Measurements from ENCODE around the gene SYNJ1. TPM values are rescaled to one million over a fixed set of nuclear protein-coding genes. Genes with fewer than 3 reads are reported as not detected.

Gene SYNJ1
- total RNA-seq, 1 donor from 2014 or later = 4.1 TPM

DNA sequence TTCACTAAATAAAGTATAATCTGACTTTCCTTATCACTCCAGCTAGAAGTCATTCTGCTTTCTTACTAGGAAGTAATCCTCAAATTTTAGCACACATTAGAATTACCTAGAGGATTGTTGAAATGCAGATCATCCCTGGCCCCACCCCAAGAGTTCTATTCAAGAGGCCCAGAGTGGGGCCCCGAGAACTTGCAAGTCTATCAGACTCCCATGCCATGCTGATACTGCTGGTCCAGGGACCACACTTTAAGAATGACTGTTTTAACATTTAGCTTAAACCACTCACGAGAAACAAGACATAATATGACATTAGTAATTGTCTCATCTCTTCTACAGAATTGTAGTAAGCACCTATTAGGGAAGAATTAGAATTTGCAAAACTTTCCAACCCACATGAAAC, 7.7 kb upstream of the SYNJ1 start:
- no peaks in the 10 kb centered on the region for H3K27me3 ChIP-seq
- Mint-ChIP-seq H3K36me3 (peaks cover 16% of the 10 kb centered on the region), H3K4me3 (no peak overlapping the region), H3K27ac (no peak overlapping the region), H3K9me3 (no peaks in the 10 kb centered on the region), H3K4me1 (peaks cover 4% of the 10 kb centered on the region), H3K27me3 (ENCODE audit: insufficient read depth, low read depth) (peaks cover 3% of the 10 kb centered on the region)
- H3K4me1 ChIP-seq = no peaks in the 10 kb centered on the region
- H3F3A ChIP-seq (ENCODE audit: low read depth) = peaks cover 21% of the 10 kb centered on the region
- H3K9ac ChIP-seq = no peak overlapping the region
- no peak for DNase-seq (ENCODE audit: low spot score)
- H3K9me3 ChIP-seq (ENCODE audit: low read depth) = no peaks in the 10 kb centered on the region
- no peak for TF ChIP-seq EZH2 (IDR thresholded peaks at IDR 0.05)
- TF ChIP-seq EZH2phosphoT487 (IDR thresholded peaks at IDR 0.05) = no peak
- TF ChIP-seq, protein P1, sequence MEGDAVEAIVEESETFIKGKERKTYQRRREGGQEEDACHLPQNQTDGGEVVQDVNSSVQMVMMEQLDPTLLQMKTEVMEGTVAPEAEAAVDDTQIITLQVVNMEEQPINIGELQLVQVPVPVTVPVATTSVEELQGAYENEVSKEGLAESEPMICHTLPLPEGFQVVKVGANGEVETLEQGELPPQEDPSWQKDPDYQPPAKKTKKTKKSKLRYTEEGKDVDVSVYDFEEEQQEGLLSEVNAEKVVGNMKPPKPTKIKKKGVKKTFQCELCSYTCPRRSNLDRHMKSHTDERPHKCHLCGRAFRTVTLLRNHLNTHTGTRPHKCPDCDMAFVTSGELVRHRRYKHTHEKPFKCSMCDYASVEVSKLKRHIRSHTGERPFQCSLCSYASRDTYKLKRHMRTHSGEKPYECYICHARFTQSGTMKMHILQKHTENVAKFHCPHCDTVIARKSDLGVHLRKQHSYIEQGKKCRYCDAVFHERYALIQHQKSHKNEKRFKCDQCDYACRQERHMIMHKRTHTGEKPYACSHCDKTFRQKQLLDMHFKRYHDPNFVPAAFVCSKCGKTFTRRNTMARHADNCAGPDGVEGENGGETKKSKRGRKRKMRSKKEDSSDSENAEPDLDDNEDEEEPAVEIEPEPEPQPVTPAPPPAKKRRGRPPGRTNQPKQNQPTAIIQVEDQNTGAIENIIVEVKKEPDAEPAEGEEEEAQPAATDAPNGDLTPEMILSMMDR (IDR thresholded peaks at IDR 0.05) = no peak
- H4K20me1 ChIP-seq (ENCODE audit: low read depth) = peaks cover 29% of the 10 kb centered on the region
- H2AFZ ChIP-seq (replicated peaks) = no peak overlapping the region
- H3K79me2 ChIP-seq (ENCODE audit: low read depth) = no peaks in the 10 kb centered on the region
- no peak overlapping the region for H3K4me2 ChIP-seq
- H3K36me3 ChIP-seq = peaks cover 29% of the 10 kb centered on the region
- no peak overlapping the region for H3K27ac ChIP-seq
- no peak overlapping the region for H3K4me3 ChIP-seq

DNA sequence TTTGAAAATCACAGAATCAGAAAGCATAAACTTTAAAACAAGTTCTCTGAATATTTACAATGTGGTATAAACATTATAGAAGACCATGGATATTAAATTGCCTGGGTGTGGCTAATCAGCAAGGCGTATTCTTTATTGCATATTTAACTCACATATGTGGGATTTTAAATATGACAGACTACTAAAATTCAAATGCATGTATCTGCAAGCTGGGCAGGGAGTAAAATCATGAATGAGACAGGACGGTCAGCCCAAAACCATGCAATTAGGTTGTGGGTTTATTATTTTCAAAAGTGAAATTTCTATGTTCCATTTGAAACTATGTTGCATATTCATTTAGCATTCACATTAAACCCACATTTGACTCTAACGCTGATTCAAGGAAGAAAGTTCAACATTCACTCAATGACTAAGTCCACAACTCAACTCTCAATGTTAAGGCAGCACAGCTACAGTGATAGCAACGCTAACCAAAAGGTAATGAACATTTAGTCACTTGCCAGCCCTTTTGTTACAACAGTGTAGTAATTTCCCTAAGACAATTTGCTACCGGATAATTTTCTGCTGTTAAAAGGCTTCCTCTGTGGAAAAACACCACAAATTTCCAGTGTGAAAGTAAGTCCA, 6.3 kb upstream of the SYNJ1 start:
- Histone ChIP-seq H3K9ac (no peak overlapping the region), H3K4me2 (no peak overlapping the region), H3K4me3 (no peak overlapping the region), H3K36me3 (peaks cover 28% of the 10 kb centered on the region), H3K27ac (no peak overlapping the region), H3K9me3 (ENCODE audit: low read depth) (no peaks in the 10 kb centered on the region), H2AFZ (replicated peaks) (no peak overlapping the region), H3K79me2 (ENCODE audit: low read depth) (no peaks in the 10 kb centered on the region), H3K27me3 (no peaks in the 10 kb centered on the region), H3K4me1 (no peaks in the 10 kb centered on the region), H3F3A (ENCODE audit: low read depth) (peaks cover 21% of the 10 kb centered on the region), H4K20me1 (ENCODE audit: low read depth) (peaks cover 32% of the 10 kb centered on the region)
- Mint-ChIP-seq H3K36me3 (peaks cover 10% of the 10 kb centered on the region), H3K4me3 (no peak overlapping the region), H3K4me1 (no peaks in the 10 kb centered on the region), H3K27ac (no peak overlapping the region), H3K9me3 (no peaks in the 10 kb centered on the region), H3K27me3 (ENCODE audit: insufficient read depth, low read depth) (no peaks in the 10 kb centered on the region)
- DNase-seq (ENCODE audit: low spot score) = no peak
- TF ChIP-seq EZH2phosphoT487 (IDR thresholded peaks at IDR 0.05) (no peak), EZH2 (IDR thresholded peaks at IDR 0.05) (no peak)
- TF ChIP-seq, protein P1 (IDR thresholded peaks at IDR 0.05) = no peak

DNA sequence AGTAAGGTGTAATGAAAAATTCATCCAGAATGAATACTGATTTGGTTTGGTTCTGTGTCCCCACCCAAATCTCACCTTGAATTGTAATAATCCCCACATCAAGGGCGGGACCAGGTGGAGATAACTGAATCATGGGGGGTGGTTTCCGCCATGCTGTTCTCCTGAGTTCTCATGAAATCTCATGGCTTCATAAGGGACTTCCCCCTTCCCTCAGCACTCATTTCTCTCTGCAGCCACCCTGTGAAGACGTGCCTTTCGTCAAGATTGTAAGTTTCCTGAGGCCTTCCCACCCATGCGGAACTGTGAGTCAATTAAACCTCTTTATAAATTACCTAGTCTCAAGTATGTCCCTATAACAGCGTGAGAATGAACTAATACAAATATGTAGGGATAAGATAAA, 5.5 kb upstream of the SYNJ1 start:
- Mint-ChIP-seq H3K36me3 (peaks cover 6% of the 10 kb centered on the region), H3K27ac (no peak overlapping the region), H3K4me1 (peaks cover 6% of the 10 kb centered on the region), H3K27me3 (ENCODE audit: insufficient read depth, low read depth) (peaks cover 4% of the 10 kb centered on the region), H3K4me3 (no peak overlapping the region), H3K9me3 (no peaks in the 10 kb centered on the region)
- Histone ChIP-seq H3K27me3 (no peaks in the 10 kb centered on the region), H2AFZ (replicated peaks) (no peak overlapping the region), H3K27ac (no peak overlapping the region), H3K4me3 (no peak overlapping the region), H3K79me2 (ENCODE audit: low read depth) (no peaks in the 10 kb centered on the region), H3K9me3 (ENCODE audit: low read depth) (no peaks in the 10 kb centered on the region), H3K9ac (no peak overlapping the region), H3K36me3 (peaks cover 28% of the 10 kb centered on the region), H3K4me1 (no peaks in the 10 kb centered on the region), H3F3A (ENCODE audit: low read depth) (peaks cover 28% of the 10 kb centered on the region), H3K4me2 (no peak overlapping the region), H4K20me1 (ENCODE audit: low read depth) (peaks cover 32% of the 10 kb centered on the region)
- no peak for TF ChIP-seq EZH2 (IDR thresholded peaks at IDR 0.05)
- TF ChIP-seq, protein P1 (IDR thresholded peaks at IDR 0.05) = no peak
- TF ChIP-seq EZH2phosphoT487 (IDR thresholded peaks at IDR 0.05) = no peak
- no peak for DNase-seq (ENCODE audit: low spot score)

Measured in neural progenitor cell (in vitro differentiated cells).